GM15510 (cell line): ENCODE data around the gene ESRRA.

Source experiments
- POLR2A ChIP-seq: IDR thresholded peaks from 3 replicates; pipeline ENCODE4 v1.6.1; 2011; ENCODE audit warnings: borderline replicate concordance; ENCODE audit not compliant: insufficient read length; ENCODE audit errors: extremely low read depth

Gene ESRRA

GRCh38 chr11:64284962-64285884, 20.1 kb upstream of the ESRRA start, which contains the start of gene GPR137:
GPR137 (plus strand) TSS chr11:64285848; CDS start chr11:64286525, 677 bp downstream.
- peak; percentile 64 for TF ChIP-seq POLR2A

GRCh38 chr11:64285885-64286800, 19.2 kb upstream of the ESRRA start:
- peak; percentile 49 for TF ChIP-seq POLR2A

GRCh38 chr11:64286801-64287159, 18.5 kb upstream of the ESRRA start:
- TF ChIP-seq POLR2A = no peak

- no peak for TF ChIP-seq POLR2A
Measured at GRCh38 chr11:64287676-64288352, 17.5 kb upstream of the ESRRA start.

- TF ChIP-seq POLR2A = no peak
Measured at GRCh38 chr11:64288353-64288750, 17.0 kb upstream of the ESRRA start.

GRCh38 chr11:64289002-64289564, 16.2 kb upstream of the ESRRA start:
- TF ChIP-seq POLR2A = no peak

- TF ChIP-seq POLR2A = no peak
Measured at GRCh38 chr11:64290352-64291261, 14.7 kb upstream of the ESRRA start.

- TF ChIP-seq POLR2A = no peak
Measured at GRCh38 chr11:64291262-64291751, 14.0 kb upstream of the ESRRA start, which contains the start of gene KCNK4. KCNK4 (plus strand) TSS chr11:64291302; CDS start chr11:64293019, 1,717 bp downstream.

- TF ChIP-seq POLR2A = no peak
Measured at GRCh38 chr11:64291752-64292459, 13.4 kb upstream of the ESRRA start.

- TF ChIP-seq POLR2A = no peak
Measured at GRCh38 chr11:64292460-64293254, 12.7 kb upstream of the ESRRA start.

- no peak for TF ChIP-seq POLR2A
Measured at GRCh38 chr11:64294774-64295173, 10.6 kb upstream of the ESRRA start.

GRCh38 chr11:64295760-64296159, 9.6 kb upstream of the ESRRA start:
- no peak for TF ChIP-seq POLR2A
